ENCODE measurements around the gene CEP128. TPM values are rescaled to one million over a fixed set of nuclear protein-coding genes. Genes with fewer than 3 reads are reported as not detected.

CEP128 gene
- total RNA-seq, 1 donor from 2014 or later: 15.6 TPM

DNA sequence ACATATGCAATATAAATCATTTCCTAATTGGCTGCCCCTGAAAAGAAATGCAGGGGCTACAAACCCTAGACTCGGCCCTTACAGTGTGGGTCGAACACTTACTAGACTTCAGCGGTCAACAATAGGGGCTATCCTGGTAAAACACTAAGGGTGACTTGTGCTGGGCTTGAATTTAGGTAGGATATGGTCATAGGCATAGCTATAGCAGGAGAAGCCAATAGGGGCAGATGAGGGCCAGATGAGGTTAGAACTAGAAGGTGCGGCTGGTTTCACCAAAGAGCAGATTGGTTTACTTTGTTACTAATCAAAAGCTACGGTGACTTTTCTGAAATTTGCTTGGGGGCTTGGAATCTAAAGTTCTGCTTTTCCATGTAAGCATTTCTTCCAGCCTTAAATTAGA, 447.9 kb downstream of the CEP128 start:
- DNase-seq (ENCODE audit: low spot score): no peak

DNA sequence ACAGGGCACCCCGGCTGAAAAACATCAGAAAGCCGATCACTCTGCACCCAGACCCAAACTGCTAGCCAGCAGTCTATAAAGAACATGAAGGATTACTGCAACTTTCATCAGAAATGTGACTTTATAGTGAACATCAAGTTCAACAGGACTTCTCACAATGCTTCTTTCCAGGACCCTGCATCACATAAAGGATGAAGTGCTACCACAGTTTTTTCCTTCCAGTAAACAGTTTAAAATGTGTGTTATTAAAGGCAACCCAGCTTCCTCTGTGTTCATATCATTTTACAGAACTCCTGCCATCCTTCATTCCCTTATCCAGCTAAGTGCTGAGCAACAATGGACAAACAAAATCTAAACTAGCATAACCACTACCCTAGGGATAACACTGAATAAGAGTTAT, 449.9 kb downstream of the CEP128 start:
- no peak for DNase-seq (ENCODE audit: low spot score)

DNA sequence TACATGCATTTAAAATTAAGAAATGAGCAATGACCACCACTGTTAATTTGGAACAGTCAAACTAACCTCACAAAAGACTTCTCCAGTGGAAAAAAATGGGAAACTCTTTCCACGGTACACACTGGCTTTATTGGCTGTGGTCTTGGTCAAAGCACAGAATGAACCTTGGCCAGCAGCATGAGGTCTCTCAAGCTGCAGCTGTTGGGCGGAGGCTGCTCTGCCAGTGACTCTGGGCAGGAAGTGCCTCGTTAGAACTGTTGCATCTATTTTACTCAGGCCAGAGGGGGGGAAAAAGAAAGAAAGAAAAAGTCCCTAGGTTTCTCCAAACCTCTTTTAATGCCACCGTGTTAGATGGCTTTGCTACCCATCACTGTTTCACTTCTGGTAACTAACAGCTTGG, 450.4 kb downstream of the CEP128 start:
- no peak for DNase-seq (ENCODE audit: low spot score)

DNA sequence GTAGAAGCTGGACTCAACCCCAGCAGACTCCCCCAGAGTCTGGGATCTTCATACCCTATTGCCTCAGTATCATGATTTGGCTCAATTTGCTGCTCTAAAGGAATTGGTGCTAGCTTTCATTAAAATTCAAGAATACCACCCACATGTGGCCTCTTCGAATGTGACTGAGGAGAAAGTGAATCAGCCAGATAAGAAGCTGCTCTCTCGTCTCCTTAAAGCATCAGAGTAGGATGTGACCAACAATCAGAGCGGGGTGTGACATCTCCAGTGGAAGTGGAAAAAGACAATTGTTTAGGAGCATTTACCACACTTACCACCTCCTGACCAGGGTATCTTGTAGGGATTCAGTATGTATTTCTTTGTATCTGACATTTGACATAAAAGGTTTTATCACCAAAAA, 452.0 kb downstream of the CEP128 start:
- no peak for DNase-seq (ENCODE audit: low spot score)

DNA sequence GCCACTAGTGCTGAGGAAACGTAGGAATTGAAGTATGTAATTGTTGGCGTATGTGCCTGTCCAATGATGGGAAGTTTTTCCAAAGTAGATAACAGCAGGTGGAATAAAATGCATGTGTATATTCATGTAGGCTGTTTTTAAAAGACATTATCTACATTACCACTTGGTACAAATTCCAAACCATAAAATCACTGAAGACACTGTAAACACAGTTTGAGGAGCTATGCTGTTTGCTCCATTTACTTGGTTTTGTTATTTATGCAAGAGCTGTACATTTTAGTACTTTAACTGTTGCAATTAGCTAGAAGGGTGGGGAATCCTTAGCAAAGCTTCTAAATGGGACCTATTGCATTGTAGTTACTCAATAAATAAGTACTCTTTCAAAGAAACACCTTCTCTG, 455.8 kb downstream of the CEP128 start:
- DNase-seq (ENCODE audit: low spot score): no peak

DNA sequence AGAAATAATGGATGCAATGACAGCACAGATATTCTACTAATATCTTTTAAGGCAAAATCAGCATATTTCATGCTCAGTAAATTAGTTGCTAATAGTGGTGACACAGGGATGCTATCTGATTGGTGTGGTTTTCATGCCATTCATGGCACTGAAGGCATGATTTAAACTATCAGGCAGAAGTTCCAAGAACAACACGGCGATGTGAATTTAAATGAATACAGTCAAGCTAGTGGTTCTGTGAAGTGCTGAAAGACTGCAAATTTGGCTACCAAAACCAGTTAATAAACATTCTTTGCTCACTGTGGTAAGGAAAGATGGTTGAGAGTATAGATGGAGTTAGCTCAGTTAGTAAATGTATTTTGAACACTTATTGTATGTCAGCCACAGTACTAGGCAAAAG, 458.2 kb downstream of the CEP128 start:
- no peak for DNase-seq (ENCODE audit: low spot score)

DNA sequence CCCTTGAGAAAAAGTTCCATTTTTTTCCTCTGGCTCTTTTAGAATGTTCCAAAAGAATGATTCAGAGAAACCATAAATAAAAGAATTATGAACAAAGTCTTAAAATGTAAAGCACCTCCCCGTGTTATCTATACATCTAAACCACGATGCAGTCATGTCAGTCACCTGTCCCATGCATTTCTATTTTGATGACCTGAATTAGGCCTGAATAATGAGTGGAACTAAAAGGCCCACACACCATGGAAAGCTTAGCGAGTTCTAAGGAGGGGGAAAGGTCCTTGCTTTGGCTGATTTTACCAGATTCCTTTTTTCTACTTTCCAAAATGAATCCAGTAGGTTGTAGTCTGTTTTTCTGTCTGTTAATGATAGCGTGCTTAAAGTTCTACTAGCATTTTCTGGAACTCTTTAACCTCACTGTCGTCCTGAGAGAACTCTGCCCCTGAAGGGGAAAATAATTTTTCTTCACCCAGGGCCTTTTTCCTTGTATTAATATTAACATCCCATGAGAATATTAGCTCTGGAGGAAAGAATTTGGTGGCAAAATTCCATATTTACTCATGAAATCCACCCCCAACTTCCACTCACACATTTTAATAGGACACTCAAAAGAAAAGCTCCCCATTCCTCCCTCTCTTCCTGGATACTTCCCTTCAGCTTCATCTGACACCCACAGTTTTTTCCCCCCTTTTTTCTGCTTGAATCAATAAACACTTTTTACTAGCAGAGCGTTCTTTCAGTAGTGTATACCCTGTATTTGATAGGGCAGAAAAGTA, 464.0 kb downstream of the CEP128 start:
- no peak for DNase-seq (ENCODE audit: low spot score)

DNA sequence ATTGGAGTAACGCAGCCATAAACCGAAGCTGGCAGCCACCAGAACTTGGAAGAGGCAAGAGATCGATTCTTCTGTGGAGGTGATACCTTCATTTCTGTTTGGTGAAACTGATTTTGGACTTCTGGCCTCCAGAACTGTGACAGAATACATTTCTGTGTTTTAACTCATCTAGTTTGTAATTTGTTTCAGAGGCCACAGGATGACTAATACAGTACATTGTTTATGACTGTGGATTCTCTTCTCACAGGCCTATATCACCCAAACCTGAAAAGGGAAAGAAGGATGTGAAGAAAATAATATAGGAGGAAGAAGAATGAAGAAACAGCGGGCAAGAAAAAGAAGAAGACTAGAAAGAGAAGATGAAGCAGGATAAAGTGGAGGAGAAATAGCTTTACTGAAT, 466.5 kb downstream of the CEP128 start:
- no peak for DNase-seq (ENCODE audit: low spot score)

DNA sequence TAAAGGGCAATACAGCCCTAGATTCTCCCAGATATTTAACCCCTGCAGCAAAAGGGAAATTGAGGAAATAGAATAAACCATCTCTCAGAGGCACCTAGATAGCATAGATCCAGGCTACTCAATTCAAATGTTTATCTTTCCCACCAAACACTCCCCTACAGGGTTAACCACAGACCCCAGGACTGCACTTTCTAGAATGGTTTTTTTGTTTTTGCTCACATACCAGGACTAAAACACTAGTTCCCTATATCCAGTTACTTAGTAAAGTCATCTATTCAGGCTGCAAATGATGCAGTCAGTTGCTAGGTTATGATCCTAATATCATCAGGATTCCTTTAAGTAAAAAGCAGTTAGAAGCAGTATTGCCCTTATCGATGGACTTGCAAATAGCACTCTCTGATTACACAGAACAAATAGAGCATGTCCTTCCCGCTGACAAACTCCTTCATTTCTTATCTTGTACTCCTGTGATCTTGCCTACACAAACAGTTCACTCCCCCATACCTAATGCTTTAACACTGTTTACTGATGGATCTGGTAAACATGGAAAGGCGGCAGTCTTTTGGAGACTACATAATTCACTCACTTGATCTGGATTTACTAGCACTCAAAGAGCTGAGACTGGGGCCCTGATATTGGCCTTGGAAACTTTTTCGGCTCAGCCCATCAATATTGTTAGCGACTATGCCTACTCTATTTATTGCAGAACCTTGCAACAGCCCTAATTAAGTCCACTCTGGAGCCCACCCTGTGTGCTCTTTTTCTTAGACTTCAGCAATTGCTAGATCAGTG, 473.0 kb downstream of the CEP128 start:
- no peak for DNase-seq (ENCODE audit: low spot score)

DNA sequence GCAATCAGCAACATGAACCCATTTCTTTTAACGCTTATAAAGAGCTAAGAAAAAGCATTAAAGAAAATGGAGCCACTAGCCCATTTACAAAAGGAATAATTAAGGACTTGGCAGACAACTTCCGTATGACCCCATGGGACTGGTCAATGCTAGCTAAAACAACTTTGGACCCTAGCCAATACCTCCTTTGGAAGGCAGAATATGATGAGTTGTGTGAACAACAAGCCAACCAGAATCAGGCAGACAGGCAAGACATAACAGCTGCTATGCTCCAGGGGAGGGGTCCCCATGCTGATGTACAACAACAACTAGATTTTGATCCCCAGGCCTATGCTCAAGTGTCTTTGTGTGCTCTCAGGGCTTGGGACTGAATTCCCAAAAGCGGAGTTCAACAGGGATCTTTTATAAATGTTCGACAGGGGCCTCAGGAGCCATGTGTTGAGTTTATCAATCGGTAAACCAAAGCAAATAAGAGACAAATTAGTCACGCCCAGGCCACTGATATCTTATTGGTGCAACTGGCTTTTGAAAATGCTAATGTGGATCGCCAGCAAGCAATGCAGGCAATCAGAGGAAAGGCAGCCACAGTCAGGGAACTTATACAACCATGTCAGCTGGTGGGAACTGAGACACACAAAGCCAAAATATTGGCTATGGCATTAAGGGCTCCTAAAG, 475.9 kb downstream of the CEP128 start:
- no peak for DNase-seq (ENCODE audit: low spot score)

DNA sequence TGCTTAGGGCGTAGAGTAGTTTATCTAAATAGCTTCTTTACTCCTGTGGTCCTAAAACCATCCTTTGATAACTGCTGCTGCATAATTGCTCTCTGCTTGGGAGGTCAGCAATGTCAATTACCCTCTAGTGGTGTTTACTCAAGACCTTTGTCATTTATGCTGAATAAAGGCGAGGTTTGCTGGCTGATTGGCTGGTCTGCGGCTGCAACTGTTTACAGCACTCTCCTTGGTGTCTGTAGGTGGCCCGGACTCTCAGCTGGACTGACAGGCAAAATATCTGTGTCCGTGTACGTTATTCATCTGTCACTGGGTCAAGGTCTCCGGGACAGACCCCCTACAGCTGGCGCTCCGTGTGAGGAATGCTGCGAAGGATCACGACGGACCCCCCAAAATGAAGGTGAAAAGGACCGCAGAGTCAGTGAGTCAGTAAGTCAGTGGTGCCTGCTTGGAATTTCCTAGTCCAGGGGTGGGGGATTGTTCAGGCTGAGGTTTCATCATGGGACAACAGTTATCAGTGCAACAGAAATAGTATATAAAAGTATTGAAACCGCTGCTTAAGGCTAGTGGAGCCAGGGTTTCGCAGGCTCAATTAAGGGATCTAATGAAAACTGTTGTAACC, 476.9 kb downstream of the CEP128 start:
- DNase-seq (ENCODE audit: low spot score): no peak

DNA sequence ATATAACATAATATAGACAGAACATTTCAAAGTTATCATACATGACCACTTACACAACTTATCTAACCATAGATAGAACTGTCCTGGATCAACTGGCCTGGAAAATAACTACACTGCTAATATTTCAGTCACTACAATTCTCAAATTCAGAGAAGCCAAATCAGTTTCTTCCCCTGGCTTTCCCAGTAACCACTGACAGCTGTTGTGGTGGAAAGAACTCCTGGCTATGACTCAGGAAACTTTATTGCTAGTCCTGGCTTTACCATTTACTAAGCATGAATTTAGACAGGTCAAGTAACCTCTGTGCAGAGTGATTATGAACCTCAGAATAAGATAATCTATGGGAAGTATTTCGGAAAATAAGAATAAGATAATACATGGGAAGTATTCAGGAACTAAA, 485.3 kb downstream of the CEP128 start:
- DNase-seq (ENCODE audit: low spot score): no peak

DNA sequence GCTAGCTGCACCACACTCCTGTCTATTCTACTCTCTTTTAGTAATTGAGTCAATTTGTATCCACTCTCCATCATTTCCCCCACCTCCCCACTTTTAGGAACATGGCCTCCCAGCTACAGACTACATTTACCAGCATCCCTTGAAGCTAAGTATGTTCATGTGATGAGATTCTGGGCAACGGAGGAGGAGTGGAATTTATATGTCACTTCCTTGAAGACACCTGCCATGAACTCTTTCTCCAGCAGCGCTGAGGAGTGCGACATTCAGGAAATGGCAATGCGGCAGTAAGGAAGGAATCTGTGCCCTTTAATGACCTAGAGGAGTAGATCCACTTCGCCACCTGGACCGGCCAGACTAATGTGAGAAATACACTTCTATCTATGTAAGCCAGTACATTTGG, 486.5 kb downstream of the CEP128 start:
- DNase-seq (ENCODE audit: low spot score): no peak

DNA sequence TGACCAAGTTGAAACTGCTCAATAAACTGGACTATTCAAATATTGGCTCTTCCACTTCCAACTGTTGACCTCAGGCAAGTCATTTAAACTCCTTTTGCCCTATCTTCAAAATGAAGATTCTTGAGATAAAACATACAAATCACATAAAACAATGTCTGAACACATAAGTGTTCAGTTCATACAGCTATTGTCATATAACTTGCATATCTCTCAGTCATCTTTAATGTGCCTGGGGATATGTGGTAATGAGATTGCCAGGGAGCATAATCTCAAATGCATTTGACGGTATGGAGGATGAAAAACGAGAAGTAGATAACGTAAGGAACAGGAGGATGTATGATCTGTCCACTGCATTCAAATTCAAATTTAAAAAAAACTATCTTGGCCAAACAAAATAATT, 493.3 kb downstream of the CEP128 start:
- DNase-seq (ENCODE audit: low spot score): no peak

DNA sequence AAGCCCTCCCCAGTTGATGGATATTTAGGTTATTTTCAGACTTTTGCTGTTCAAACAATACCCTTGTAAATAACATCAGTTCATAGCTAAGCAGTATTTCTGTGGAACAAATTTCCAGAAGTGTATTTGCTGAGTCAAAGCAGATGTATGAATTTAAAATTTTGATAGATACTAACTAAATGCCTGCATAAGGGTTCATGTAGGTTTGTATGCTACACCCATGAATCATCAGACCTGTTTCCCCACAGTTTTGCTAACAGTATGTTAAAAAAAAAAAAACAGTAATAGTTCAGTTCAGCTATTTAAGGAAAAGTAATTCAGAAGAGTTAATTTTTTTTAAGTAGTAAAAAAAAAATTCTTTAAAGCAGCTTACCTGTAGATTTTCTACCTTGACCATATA, 494.1 kb downstream of the CEP128 start:
- no peak for DNase-seq (ENCODE audit: low spot score)

Other genes starting within 250 kb of the CEP128 start
- 0.39 TPM for gene TSHR, start 13.9 kb upstream of the CEP128 start, total RNA-seq

Measured in mesenteric fat pad (tissue), 1 donor.